Measurements from ENCODE around the gene FAM135A.

FAM135A gene

DNA sequence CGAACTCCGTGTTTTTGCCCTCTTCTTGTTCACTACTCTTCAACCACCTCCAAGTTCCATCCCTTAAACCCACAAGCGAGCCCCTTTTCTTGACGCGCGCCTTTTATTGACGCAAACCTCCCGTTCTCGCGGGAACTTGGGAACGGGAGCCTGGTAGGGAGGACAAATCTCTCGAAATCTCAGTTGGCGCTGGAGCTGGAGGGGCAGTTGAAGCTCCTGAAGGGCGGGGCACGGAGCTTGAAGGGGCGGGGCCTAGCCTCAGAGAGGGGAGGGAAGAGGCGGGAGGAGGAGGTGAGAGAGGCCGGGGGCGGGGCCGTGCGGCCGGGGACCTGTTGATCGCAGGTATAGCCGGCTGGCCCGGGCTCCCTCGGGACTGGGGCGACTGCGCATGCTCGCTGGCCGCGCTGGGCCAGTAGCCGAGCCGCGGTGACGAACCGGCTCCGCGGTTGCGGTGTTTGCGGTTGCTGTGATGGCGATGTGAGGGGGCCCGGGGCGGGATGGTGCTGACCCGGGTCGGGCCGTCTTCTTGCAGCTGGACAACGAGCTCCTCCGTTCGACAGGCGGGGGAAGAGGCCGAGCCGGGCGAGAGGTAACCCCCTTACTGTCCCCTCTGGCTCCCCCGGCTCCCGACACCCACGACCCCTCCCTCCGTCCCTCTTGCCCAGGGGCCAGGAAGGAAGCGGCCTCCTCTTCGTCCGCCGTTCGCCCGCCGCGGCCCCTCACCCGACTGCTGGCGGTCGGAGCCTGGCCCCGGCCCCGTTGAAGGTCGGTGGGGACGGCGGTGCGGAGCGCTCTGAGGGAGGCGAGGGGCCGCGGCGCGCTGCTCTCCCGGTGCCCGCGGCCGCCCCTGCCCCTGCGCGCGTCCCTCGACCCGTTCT is at the start of gene FAM135A:
TSS of gene FAM135A (plus strand) at position 395 of the 878 bp plus-strand sequence. CDS start 14,835 bp downstream, outside the sequence.
- Mint-ChIP-seq H3K36me3 (peaks cover 3 to 9% of the 10 kb centered on the region in 2 donors), H3K27me3 (no peaks in the 10 kb centered on the region), H3K4me3 (peak within 1 kb of the TSS; percentile 86 to 92), H3K4me1 (peaks cover 11 to 28% of the 10 kb centered on the region in 2 donors), H3K27ac (peak within 1 kb of the TSS; percentile 92), H3K9me3 (no peaks in the 10 kb centered on the region)
- peak; percentile 97 for DNase-seq
- peak; percentile 91 to 96 for ATAC-seq (replicated peaks)

GRCh38 chr6:70363741-70364493 is 49.4 kb upstream of the FAM135A start:
- DNase-seq, result no peak
- H3K4me1 Mint-ChIP-seq, result no peaks in the 10 kb centered on the region
- peaks cover 18 to 26% of the 10 kb centered on the region in 2 donors for H3K27me3 Mint-ChIP-seq
- no peak overlapping the region for H3K4me3 Mint-ChIP-seq
- H3K27ac Mint-ChIP-seq, result no peak overlapping the region
- H3K36me3 Mint-ChIP-seq, result no peaks in the 10 kb centered on the region
- ATAC-seq (replicated peaks), result no peak
- H3K9me3 Mint-ChIP-seq, result no peaks in the 10 kb centered on the region

DNA sequence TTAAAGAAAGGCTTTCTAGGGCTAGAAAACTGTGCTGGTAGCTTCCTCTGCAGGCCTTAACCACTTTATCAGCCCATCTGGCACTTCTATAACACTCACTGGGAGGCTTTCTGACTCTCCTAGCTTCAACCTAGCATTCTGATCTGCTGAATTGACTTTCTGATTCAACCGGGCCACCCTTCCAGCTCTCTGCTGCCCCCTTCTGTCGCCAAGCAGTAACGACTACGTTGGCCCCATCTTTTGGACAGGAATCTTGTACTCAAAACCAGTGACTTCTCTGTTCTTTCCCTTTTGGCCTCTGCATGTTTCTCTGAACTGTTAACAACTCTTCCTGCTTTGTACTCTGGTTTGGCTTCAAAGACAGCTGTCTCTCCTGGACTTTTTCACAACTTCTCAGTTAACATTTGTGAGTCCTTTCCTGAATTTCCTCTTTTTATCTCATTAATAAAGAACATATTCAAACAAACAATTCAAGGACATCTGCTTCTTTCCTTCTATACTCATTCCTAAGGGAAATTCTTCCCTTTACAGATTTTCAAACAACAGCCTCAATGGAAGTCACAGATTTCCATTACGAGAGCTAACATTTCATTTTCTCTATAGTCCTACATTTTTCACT is 43.9 kb upstream of the FAM135A start:
- ATAC-seq (replicated peaks), result peak; percentile 75 to 82
- peaks cover 23 to 30% of the 10 kb centered on the region in 2 donors for H3K27me3 Mint-ChIP-seq

GRCh38 chr6:70370496-70370895 is 42.8 kb upstream of the FAM135A start:
- DNase-seq (no peak), ATAC-seq (replicated peaks) (no peak)
- Mint-ChIP-seq H3K27ac (no peak overlapping the region), H3K9me3 (no peaks in the 10 kb centered on the region), H3K27me3 (peaks cover 27 to 28% of the 10 kb centered on the region in 2 donors), H3K4me3 (no peak overlapping the region), H3K4me1 (peaks cover 0 to 1% of the 10 kb centered on the region in 2 donors), H3K36me3 (no peaks in the 10 kb centered on the region)

More for the DNA sequence above, 43.9 kb upstream of the FAM135A start:
- Mint-ChIP-seq H3K27ac (no peak overlapping the region), H3K36me3 (no peaks in the 10 kb centered on the region), H3K4me3 (no peak overlapping the region), H3K9me3 (no peaks in the 10 kb centered on the region), H3K4me1 (peaks cover 0 to 1% of the 10 kb centered on the region in 2 donors)
- DNase-seq, result peak; percentile 39

GRCh38 chr6:70371454-70372105 is 41.7 kb upstream of the FAM135A start:
- Mint-ChIP-seq H3K4me1 (peaks cover 0 to 1% of the 10 kb centered on the region in 2 donors), H3K27me3 (peaks cover 31 to 33% of the 10 kb centered on the region in 2 donors), H3K4me3 (no peak overlapping the region), H3K27ac (no peak overlapping the region), H3K9me3 (no peaks in the 10 kb centered on the region), H3K36me3 (no peaks in the 10 kb centered on the region)
- ATAC-seq (replicated peaks) (peak; percentile 42 to 50), DNase-seq (no peak)

- no peaks in the 10 kb centered on the region for H3K36me3 Mint-ChIP-seq
- H3K9me3 Mint-ChIP-seq, result no peaks in the 10 kb centered on the region
- no peak overlapping the region for H3K4me3 Mint-ChIP-seq
- H3K4me1 Mint-ChIP-seq, result no peaks in the 10 kb centered on the region
- H3K27me3 Mint-ChIP-seq, result peaks cover 27 to 28% of the 10 kb centered on the region in 2 donors
- no peak overlapping the region for H3K27ac Mint-ChIP-seq
- ATAC-seq (replicated peaks), result no peak
- no peak for DNase-seq
Measured at GRCh38 chr6:70375166-70375565, 38.1 kb upstream of the FAM135A start.

GRCh38 chr6:70375882-70376281 is 37.4 kb upstream of the FAM135A start:
- Mint-ChIP-seq H3K9me3 (no peaks in the 10 kb centered on the region), H3K4me1 (no peaks in the 10 kb centered on the region), H3K4me3 (no peak overlapping the region), H3K36me3 (no peaks in the 10 kb centered on the region), H3K27ac (no peak overlapping the region), H3K27me3 (peaks cover 28 to 30% of the 10 kb centered on the region in 2 donors)
- ATAC-seq (replicated peaks) (no peak), DNase-seq (no peak)

GRCh38 chr6:70376628-70377027 is 36.7 kb upstream of the FAM135A start:
- no peak for ATAC-seq (replicated peaks)
- no peaks in the 10 kb centered on the region for H3K36me3 Mint-ChIP-seq
- no peak overlapping the region for H3K4me3 Mint-ChIP-seq

DNA sequence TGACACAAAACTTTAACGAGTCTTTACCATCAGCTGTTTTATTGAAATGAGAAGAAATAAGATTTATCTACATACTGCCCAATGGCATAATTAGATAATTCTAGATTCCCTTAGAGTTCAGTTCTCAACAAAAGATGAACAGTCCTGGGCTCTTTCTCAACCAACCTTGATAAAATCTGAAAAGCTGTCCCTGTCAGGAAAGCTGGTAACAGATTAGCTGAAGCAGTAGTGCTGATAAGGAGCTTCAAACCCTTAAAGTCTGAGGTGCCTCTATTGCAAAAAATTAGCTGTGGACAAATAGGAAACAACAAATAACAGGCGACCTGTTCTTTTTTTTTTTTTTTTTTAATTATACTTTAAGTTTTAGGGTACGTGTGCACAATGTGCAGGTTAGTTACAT is 35.9 kb upstream of the FAM135A start:
- Mint-ChIP-seq H3K4me3 (no peak overlapping the region), H3K4me1 (no peaks in the 10 kb centered on the region), H3K27ac (no peak overlapping the region), H3K27me3 (peaks cover 24 to 33% of the 10 kb centered on the region in 2 donors), H3K36me3 (no peaks in the 10 kb centered on the region), H3K9me3 (no peaks in the 10 kb centered on the region)
- no peak for DNase-seq
- no peak for ATAC-seq (replicated peaks)

More at GRCh38 chr6:70376628-70377027, 36.7 kb upstream of the FAM135A start:
- no peak overlapping the region for H3K27ac Mint-ChIP-seq
- DNase-seq, result no peak
- no peaks in the 10 kb centered on the region for H3K9me3 Mint-ChIP-seq
- H3K27me3 Mint-ChIP-seq, result peaks cover 25 to 33% of the 10 kb centered on the region in 2 donors
- no peaks in the 10 kb centered on the region for H3K4me1 Mint-ChIP-seq

DNA sequence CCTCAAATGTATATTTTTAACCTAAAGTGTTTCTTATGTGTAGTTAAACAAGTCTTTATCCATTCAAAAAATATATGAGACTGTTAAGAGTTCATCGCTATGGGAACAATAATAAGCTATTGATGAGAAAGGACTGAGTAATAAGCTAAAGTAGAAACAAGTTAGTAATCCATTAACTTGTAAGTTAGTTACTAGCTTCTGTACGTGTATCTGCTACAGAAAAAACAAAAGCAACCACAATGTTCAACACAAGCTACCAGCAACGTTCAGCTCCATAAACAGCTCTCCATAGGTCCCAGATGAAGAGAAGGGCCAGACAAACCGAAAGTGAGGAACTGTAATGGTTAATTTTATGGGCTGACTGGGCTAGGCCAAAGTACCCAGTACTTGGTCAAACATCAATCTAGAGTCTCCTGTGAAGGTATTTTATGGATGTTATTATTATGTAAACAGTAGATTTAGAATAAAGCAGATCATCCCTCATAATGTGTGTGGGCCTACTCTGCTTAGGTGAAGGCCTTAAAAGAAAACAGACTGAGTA is 33.8 kb upstream of the FAM135A start:
- H3K9me3 Mint-ChIP-seq, result peaks cover 0 to 3% of the 10 kb centered on the region in 2 donors
- H3K4me3 Mint-ChIP-seq, result no peak overlapping the region
- H3K27me3 Mint-ChIP-seq, result peaks cover 22% of the 10 kb centered on the region in 2 donors
- ATAC-seq (replicated peaks), result no peak
- H3K36me3 Mint-ChIP-seq, result no peaks in the 10 kb centered on the region
- DNase-seq, result no peak
- no peak overlapping the region for H3K27ac Mint-ChIP-seq
- no peaks in the 10 kb centered on the region for H3K4me1 Mint-ChIP-seq

GRCh38 chr6:70380252-70380651 is 33.1 kb upstream of the FAM135A start:
- H3K4me1 Mint-ChIP-seq, result no peaks in the 10 kb centered on the region
- peaks cover 17 to 18% of the 10 kb centered on the region in 2 donors for H3K27me3 Mint-ChIP-seq
- ATAC-seq (replicated peaks) (peak in 1 of 2 donors; percentile 45), DNase-seq (no peak)
- no peak overlapping the region for H3K4me3 Mint-ChIP-seq
- no peaks in the 10 kb centered on the region for H3K36me3 Mint-ChIP-seq
- H3K27ac Mint-ChIP-seq, result no peak overlapping the region
- peaks cover 0 to 3% of the 10 kb centered on the region in 2 donors for H3K9me3 Mint-ChIP-seq

- no peak overlapping the region for H3K4me3 Mint-ChIP-seq
- peaks cover 11 to 15% of the 10 kb centered on the region in 2 donors for H3K27me3 Mint-ChIP-seq
- no peak overlapping the region for H3K27ac Mint-ChIP-seq
- no peaks in the 10 kb centered on the region for H3K36me3 Mint-ChIP-seq
- H3K9me3 Mint-ChIP-seq, result peaks cover 0 to 3% of the 10 kb centered on the region in 2 donors
- no peak for ATAC-seq (replicated peaks)
- H3K4me1 Mint-ChIP-seq, result no peaks in the 10 kb centered on the region
- no peak for DNase-seq
Measured at GRCh38 chr6:70380771-70381416, 32.4 kb upstream of the FAM135A start.

GRCh38 chr6:70381417-70381782 is 31.9 kb upstream of the FAM135A start:
- no peaks in the 10 kb centered on the region for H3K36me3 Mint-ChIP-seq
- H3K9me3 Mint-ChIP-seq, result peaks cover 0 to 3% of the 10 kb centered on the region in 2 donors
- no peaks in the 10 kb centered on the region for H3K4me1 Mint-ChIP-seq
- ATAC-seq (replicated peaks) (no peak), DNase-seq (no peak)
- no peak overlapping the region for H3K4me3 Mint-ChIP-seq
- peaks cover 8 to 10% of the 10 kb centered on the region in 2 donors for H3K27me3 Mint-ChIP-seq
- no peak overlapping the region for H3K27ac Mint-ChIP-seq
